GM19238 (cell line): ENCODE results near the gene ITIH1.

Experiments
- DNase-seq: peaks from one replicate; pipeline ENCODE4 v3.0.0; 2011; ENCODE audit warnings: low spot score; ENCODE audit not compliant: insufficient read length

The ITIH1 gene

DNA sequence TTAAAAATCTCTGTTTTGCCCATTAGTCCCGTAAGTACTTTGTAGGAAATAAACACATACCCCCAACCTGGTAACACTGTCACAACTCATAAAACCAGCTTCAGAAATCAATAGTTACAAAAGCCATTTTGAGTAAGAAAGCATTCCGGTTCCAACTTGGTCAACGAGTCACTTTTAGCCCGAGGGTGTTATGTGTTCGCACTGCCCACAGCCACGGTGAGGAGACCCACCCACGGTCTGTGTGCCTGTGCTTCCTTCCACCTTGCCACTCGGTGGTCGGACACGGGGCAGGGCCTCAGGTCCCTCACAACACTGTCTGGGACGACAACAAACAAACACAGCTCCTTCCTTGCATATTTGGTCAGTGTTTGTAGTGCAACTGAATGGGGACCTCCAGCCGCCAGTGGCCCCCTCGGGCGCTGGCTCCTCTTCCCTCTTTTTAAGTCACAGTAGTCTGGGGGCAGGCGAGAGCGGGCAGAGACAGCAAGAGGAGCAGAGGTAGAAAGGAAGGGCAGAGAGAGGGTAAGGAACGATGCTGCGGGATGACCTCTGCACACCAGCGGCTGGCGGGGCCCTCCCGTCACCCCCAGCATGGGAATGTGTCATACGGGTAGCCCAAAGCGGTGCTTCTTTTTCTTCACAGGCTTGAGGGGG, 62.6 kb downstream of the ITIH1 start:
- DNase-seq: no peak

- DNase-seq: no peak
Observed at GRCh38 chr3:52841211-52841980, 64.0 kb downstream of the ITIH1 start.
